OCI-M2 (cell line): ENCODE results near the gene GPR173.

Experiments used
- DNase-seq: peaks from one replicate; lab custom pipeline; 2025; ENCODE audit not compliant: unreplicated experiment; lab: John Stamatoyannopoulos, UW

GPR173 gene, protein sequence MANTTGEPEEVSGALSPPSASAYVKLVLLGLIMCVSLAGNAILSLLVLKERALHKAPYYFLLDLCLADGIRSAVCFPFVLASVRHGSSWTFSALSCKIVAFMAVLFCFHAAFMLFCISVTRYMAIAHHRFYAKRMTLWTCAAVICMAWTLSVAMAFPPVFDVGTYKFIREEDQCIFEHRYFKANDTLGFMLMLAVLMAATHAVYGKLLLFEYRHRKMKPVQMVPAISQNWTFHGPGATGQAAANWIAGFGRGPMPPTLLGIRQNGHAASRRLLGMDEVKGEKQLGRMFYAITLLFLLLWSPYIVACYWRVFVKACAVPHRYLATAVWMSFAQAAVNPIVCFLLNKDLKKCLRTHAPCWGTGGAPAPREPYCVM

GRCh38 chrX:53048169-53049126, at the start of gene GPR173:
Gene GPR173, plus strand, starts transcription at chrX:53048789. Its CDS starts 27,833 bp downstream, at chrX:53076622.
- no peak for DNase-seq

GRCh38 chrX:53000447-53001135, 48.0 kb upstream of the GPR173 start:
- DNase-seq: no peak

DNA sequence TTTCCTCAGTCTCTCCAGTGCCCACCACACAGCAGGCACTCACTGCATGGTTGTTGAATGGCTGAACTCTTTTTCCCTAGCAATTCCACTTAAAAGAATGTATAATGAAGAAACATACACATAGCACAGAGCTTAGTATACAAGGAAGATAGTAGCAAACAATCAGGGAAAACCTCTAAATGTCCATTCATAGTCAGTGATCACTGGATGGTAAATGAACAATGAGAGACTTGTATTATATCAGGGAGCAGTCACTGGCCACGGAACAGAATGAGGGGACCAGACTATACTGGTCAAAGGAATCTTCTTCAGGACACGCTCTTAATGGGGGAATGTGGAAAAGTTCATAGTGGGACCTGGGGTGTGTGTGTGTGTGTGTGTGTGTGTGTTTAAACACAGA, 46.6 kb upstream of the GPR173 start:
- no peak for DNase-seq

DNA sequence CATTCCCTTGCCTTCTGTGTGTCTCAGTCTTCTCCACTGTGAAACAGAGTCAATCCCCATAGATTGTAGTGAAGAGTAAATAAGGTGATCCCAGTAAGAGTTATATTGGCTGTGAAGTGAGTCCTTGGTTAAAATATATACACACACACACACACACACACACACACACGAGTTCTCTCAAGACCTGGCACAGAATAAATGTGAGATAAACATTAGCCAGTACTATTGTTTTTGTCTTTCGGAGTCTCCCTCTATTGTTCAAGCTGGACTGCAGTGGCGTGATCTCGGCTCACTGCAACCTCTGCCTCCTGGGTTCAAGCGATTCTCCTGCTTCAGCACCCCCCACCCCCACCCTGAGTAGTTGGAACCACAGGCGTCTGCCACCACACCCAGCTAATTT, 45.5 kb upstream of the GPR173 start:
- no peak for DNase-seq

DNA sequence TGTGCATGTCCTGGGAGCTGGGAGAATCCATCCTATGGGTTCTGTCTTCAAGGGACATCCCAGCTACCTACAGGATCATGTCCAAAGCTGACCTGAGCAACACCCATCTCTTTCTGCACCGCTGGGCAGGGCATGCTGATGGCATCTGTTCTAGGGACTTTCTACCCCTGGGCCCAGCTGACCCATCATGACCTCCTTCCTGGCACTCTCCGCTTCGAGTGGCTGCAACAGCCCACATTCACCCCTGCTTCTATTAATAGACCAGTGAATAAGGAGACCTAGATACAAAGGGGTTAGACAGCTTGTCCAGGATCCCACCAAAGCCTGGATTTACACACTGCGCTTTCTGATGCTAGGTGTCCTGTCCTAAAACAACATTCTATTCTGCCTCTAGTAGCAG, 44.6 kb upstream of the GPR173 start:
- DNase-seq: no peak

GRCh38 chrX:53004811-53005210, 43.8 kb upstream of the GPR173 start:
- DNase-seq: no peak

DNA sequence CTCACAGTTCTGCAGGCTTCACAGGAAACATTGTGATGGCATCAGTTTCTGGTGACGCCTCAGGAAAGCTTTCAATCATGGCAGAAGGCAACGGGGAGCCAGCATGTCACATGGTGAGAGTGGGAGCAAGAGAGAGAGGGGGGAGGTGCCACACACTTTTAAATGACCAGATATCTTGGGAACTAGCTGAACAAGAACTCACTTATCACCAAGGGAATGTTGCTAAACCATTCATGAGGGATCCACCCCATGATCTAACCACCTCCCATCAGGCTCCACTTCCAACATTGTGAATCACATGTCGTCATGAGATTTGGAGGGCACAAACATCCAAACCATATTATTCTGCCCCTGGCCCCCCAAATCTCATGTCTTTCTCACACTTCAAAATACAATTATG, 43.3 kb upstream of the GPR173 start:
- no peak for DNase-seq

DNA sequence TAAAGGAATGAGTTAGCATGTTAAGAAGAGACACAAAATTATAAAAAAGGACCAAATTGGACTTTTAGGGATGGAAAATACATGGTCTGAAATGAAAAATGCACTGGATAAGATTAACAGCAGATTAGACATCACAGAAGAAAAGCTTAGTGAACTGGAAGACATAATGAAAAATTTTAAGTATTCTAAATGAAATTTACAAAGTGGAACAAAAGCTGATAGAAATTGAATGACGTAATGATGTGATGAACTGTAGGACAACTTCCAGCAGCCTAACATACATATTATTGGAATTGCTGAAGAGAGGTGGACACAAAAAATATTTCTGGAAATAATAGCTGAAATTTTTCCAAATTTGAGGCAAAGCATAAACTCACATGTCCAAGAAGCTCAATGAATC, 39.6 kb upstream of the GPR173 start:
- DNase-seq: no peak

DNA sequence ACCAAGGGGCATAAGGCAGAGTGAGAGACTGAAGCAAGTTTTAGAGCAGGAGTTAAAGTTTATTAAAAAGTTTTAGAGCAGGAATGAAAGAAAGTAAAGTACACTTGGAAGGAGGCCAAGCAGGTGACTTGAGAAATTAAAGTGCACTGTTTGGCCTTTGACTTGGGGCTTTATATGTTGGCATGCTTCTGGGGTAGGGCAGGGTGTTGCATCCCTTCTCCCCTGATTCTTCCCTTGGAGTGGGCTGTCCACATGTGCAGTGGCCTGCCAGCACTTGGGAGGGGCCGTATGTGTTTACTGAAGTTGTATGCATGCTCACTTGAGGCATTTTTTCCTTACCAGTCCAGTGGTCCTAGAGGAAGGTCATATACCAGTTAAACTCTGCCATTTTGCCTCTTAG, 35.3 kb upstream of the GPR173 start:
- no peak for DNase-seq

DNA sequence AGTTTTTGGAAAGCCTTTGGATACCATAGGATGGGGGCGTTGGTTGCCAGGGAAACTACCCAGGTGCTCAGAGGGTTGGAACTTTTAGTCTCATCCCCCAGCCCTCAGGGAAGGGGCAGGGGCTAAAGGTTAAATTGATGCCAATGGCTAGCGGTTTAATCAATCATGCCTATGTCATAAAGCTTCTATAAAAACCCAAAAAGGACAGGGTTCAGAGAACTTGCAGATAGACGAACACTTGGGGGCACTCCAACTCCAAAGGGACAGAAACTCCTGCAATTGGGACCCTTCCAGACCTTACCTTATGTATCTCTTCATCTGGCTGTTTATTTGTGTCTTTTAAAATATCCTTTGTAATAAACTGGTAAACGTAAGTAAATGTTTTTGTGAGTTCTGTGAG, 30.0 kb upstream of the GPR173 start:
- no peak for DNase-seq

- DNase-seq: no peak
Observed at GRCh38 chrX:53022381-53022780, 26.2 kb upstream of the GPR173 start.

DNA sequence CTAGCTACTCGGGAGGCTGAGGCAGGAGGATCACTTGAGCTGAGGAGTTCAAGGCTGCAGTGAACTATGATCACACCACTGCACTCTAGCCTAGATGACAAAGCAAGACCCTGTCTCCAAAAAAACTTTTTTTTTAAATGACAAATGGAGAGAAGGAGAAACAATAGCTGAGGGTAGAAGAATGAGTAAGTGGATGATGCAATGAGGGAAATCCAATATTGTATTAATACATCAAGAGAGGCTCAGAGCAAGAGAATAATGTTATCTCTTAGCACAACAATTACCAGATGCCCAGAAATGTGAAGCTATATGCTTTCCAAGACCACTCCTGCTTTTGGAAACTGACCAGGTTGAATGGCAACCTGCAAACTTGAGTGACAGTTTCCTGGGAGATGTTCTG, 19.9 kb upstream of the GPR173 start:
- no peak for DNase-seq

GRCh38 chrX:53031380-53031779, 17.2 kb upstream of the GPR173 start:
- no peak for DNase-seq

GRCh38 chrX:53036149-53036548, 12.4 kb upstream of the GPR173 start:
- no peak for DNase-seq

DNA sequence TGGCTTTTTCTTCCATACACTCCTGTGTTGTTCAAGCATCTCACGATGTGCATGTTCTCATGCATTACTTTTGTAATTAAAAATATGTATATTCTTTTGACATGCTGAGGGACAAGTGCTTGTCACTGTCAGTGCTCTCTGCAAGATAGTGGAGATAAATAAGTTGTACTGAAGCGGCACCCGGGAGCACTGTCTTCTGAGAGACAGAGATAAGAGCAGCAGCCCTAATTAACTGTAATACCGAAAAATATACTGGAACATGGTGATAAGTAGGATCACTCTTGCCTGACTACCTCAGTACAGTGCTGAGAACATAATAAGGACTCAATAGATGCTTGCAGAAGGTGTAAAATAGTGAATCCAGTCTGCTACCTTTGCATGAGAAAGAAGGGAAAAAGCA, 9.4 kb upstream of the GPR173 start:
- DNase-seq: no peak

DNA sequence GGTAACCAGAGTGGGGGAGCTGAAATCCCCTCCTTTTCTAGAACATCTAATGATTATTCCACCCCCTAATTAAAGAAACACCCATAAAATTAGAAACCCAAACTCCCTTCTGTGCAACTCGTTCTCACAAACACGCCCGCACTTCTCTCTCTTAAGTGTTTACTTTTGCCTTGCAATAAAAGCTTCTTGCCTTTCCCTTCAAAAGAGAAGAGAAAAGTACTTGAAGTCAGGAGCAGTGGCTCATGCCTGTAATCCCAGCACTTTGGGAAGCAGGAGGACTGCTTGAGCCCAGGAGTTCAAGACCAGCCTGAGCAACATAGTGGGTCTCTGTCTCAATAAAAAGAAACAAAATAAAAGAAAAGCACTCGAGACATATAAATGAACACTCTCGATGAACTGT, 3.6 kb upstream of the GPR173 start:
- DNase-seq: no peak

GRCh38 chrX:53047228-53047627, 1.4 kb upstream of the GPR173 start:
- DNase-seq: no peak

DNA sequence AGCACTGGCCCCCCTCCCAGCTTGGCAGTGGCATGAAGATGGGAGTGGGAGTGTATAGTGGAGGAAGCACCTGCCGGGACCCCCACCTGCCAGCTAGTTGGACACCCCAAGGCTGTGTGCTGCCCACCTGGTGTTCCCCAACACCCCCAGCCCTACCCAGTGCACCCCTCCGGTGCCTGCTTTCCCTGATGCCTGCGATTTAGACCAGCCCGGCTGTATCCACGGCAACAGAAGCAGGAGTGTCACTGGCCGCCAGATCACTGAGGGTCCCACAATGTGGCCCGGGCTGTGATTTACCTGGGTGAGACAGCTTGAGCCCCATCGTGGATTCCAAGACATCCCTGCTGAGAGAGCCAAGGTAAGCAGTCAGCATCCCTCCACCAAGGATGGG, 533 bp downstream of the GPR173 start:
- DNase-seq: no peak

DNA sequence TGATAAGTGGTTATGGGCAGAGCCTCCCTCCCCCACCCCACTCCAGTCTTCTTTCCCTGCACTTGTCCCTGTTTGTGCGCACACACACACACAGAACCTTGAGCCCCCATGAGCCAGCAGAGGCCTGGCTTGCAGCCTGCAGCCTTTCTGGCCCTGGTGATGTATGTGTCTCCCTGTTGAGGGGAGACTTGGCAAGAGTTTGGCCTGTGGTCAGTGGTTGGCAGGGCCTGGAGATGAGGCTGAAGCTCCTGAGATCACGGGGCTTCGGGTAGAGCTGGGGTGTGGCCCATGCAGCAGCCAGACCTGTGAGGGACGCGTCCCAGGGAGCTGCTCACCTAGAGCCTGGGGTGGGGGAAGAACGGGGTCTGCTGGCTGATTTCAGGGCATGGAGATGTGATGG, 2.3 kb downstream of the GPR173 start:
- no peak for DNase-seq

DNA sequence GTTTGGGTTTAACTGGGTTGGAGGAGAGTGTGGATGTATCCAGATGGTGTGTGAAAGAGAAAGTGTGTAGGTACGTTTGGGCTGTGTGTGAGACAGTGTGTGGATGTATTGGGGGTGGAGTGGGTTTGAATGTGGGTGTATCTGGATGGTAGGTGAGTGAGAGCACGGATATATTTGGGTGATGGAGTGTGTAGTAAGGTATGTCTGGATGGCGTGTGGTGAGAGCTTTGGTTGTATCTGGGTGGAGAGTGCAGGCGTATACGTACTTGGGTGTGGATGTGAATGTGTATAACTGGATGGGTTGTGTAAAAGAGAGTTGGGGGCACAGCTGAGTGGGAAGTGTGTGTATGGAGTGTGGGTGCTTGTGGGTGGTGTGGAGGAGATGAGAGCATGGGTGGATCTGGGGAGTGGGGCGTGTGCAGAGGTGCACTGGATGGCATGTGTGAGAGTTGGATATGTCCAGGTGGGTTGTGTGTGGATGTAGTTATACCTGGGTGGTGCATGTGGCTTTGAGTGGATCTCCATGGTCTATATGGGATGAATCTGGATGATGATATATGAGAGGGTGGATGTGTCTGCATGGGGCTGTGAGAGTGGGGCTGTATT, 6.8 kb downstream of the GPR173 start:
- DNase-seq: no peak

- DNase-seq: no peak
Observed at GRCh38 chrX:53056292-53056691, 7.7 kb downstream of the GPR173 start.
